HepG2 (cell line): ENCODE data around the gene SLC17A9. TPM values are rescaled to one million over a fixed set of nuclear protein-coding genes. Genes with fewer than 3 reads are reported as not detected.

ENCODE experiments used
- ATAC-seq: fragments of 200-7000 bp; cut with Tn5 transposase; 3 replicates; pipeline ENCODE4 v1.9.1; 2020; ENCODE audit warnings: mild to moderate bottlenecking, moderate library complexity
- BruUV-seq: library from RNA; stranded (reverse); fragments of 400-500 nt; replicated peaks from 2 replicates; lab custom pipeline; 2021; lab: Mats Ljungman, UMichigan
- CTCF ChIA-PET: fragments of 300-600 bp; formaldehyde crosslinking; extraction: SDS; loops from one replicate; lab custom pipeline; 2021; ENCODE audit warnings: low total read pairs, inconsistent platforms, low intra/inter-chr PET ratio; lab: Yijun Ruan, JAX
- POLR2A ChIA-PET: fragments of 350-600 bp; sonication (Branson Sonifier 250); formaldehyde crosslinking; loops from one replicate; lab custom pipeline; 2020; ENCODE audit warnings: antibody characterized with exemption, inconsistent platforms; lab: Yijun Ruan, JAX
- DNase-seq: peaks from one replicate; pipeline ENCODE4 v3.0.0-alpha.2; 2015; ENCODE audit warnings: low spot score
- FAIRE-seq: peaks from 3 replicates; lab custom pipeline; 2011; peaks lifted over from hg19 to GRCh38; lab: Jason Lieb, UNC
- H2AFZ ChIP-seq: one replicate; pipeline ENCODE4 v1.6.1; 2011; ENCODE audit warnings: low read length, inconsistent platforms
- H3K27ac ChIP-seq: fragments of 300-600 bp; 3 replicates; pipeline ENCODE4 v1.8.0; 2011; ENCODE audit warnings: mixed run types, mild to moderate bottlenecking, mixed read lengths, low read length, inconsistent platforms; ENCODE audit not compliant: insufficient read depth; ENCODE audit errors: extremely low read length
- H3K27me3 ChIP-seq, 2 experiments: fragments of 200-600 bp in 1 of 2; 2 replicates in 1 of 2; 3 replicates in 1 of 2; pipeline versions ENCODE4 v1.6.0 to v1.8.0; 2011; ENCODE audit warnings: low read length in 2 of 2, mild to moderate bottlenecking in 2 of 2, moderate library complexity in 2 of 2, inconsistent platforms in 1 of 2; ENCODE audit not compliant: insufficient read depth in 2 of 2, control insufficient read depth in 1 of 2
- H3K36me3 ChIP-seq, 2 experiments: fragments of 200-600 bp in 1 of 2; replicated peaks in 1 of 2; 2 replicates in 1 of 2; 3 replicates in 1 of 2; pipeline versions ENCODE4 v1.5.1 to v1.8.0; 2011; ENCODE audit warnings: low read length in 2 of 2, inconsistent platforms in 1 of 2; ENCODE audit not compliant: insufficient read depth in 2 of 2, control insufficient read depth in 1 of 2
- H3K4me1 ChIP-seq: 2 replicates; pipeline ENCODE4 v1.5.1; 2012; ENCODE audit warnings: low read length, inconsistent platforms; ENCODE audit not compliant: insufficient read depth
- H3K4me2 ChIP-seq: 2 replicates; pipeline ENCODE4 v1.6.0; 2011; ENCODE audit warnings: low read depth, low read length, inconsistent platforms
- H3K4me3 ChIP-seq, 3 experiments: fragments of 200-600 bp in 1 of 3; sonication (generic), shearing (Covaris generic) in 1 of 3; replicated peaks in 1 of 3; 2 replicates each; pipeline ENCODE4 v1.5.1; 2011 to 2016; ENCODE audit warnings: low read length in 3 of 3, inconsistent platforms in 2 of 3, low read depth in 2 of 3, mild to moderate bottlenecking in 2 of 3, control low read depth in 1 of 3, mixed read lengths in 1 of 3; ENCODE audit not compliant: insufficient read depth in 1 of 3
- H3K79me2 ChIP-seq: one replicate; pipeline ENCODE4 v1.6.1; 2011; ENCODE audit warnings: low read length, inconsistent platforms; ENCODE audit not compliant: insufficient read depth
- H3K9ac ChIP-seq: 2 replicates; pipeline ENCODE4 v1.6.0; 2011; ENCODE audit warnings: mild to moderate bottlenecking, low read depth, low read length, inconsistent platforms; ENCODE audit not compliant: insufficient read depth
- H3K9me3 ChIP-seq: 2 replicates; pipeline ENCODE4 v1.5.1; 2012; ENCODE audit warnings: mild to moderate bottlenecking, low read length
- H4K20me1 ChIP-seq: 2 replicates; pipeline ENCODE4 v1.6.0; 2011; ENCODE audit warnings: inconsistent platforms, mild to moderate bottlenecking, low read length, moderate library complexity; ENCODE audit not compliant: insufficient read depth
- ARNTL ChIP-seq: sonication (generic); formaldehyde crosslinking; IDR thresholded peaks from 2 replicates; pipeline ENCODE4 v1.4.0; 2020; ENCODE audit warnings: mild to moderate bottlenecking, missing genetic modification reagents
- CENPBD1 ChIP-seq: sonication (generic); formaldehyde crosslinking; IDR thresholded peaks from 2 replicates; pipeline ENCODE4 v1.8.0; 2022; ENCODE audit warnings: missing genetic modification reagents, low read depth, mild to moderate bottlenecking, borderline replicate concordance
- KLF11 ChIP-seq: IDR thresholded peaks from 2 replicates; pipeline ENCODE4 v1.6.1; 2016; ENCODE audit warnings: missing compliant biosample characterization
- RBM22 ChIP-seq: fragments of 200-400 bp; formaldehyde crosslinking; optimal IDR thresholded peaks from 2 replicates; pipeline ENCODE3; 2017; ENCODE audit warnings: mild to moderate bottlenecking, low read length, moderate library complexity
- REST ChIP-seq, 2 experiments: IDR thresholded peaks; 2 replicates each; pipeline ENCODE4 v1.6.1; 2011 to 2012; ENCODE audit warnings: low read length in 2 of 2, borderline replicate concordance in 1 of 2, low read depth in 1 of 2, mild to moderate bottlenecking in 1 of 2, moderate library complexity in 1 of 2
- SRSF4 ChIP-seq: fragments of 200-400 bp; formaldehyde crosslinking; IDR thresholded peaks from one replicate; pipeline ENCODE4 v1.6.1; 2018; ENCODE audit warnings: mild to moderate bottlenecking, low read depth, low read length, moderate library complexity; ENCODE audit not compliant: poor library complexity, severe bottlenecking
- THAP7 ChIP-seq: sonication (generic); formaldehyde crosslinking; IDR thresholded peaks from 2 replicates; pipeline ENCODE4 v1.8.1; 2023; ENCODE audit warnings: mild to moderate bottlenecking, missing genetic modification reagents
- YEATS4 ChIP-seq: sonication (generic); formaldehyde crosslinking; IDR thresholded peaks from 2 replicates; pipeline ENCODE4 v1.4.0; 2020; ENCODE audit warnings: missing genetic modification reagents, borderline replicate concordance
- ZC3H4 ChIP-seq: sonication (generic); formaldehyde crosslinking; IDR thresholded peaks from 2 replicates; pipeline ENCODE4 v1.4.0; 2020; ENCODE audit warnings: missing genetic modification reagents, borderline replicate concordance
- ZEB1 ChIP-seq: IDR thresholded peaks from 2 replicates; pipeline ENCODE4 v1.6.1; 2012; ENCODE audit warnings: mild to moderate bottlenecking, low read depth, inconsistent platforms; ENCODE audit not compliant: insufficient replicate concordance
- ZNF136 ChIP-seq: sonication (generic); formaldehyde crosslinking; IDR thresholded peaks from 2 replicates; pipeline ENCODE4 v1.8.1; 2022; ENCODE audit warnings: low read depth, mild to moderate bottlenecking, moderate library complexity, missing genetic modification reagents
- ZNF646 ChIP-seq: sonication (generic); formaldehyde crosslinking; IDR thresholded peaks from 2 replicates; pipeline ENCODE4 v1.9.0; 2021; ENCODE audit warnings: mild to moderate bottlenecking, missing genetic modification reagents
- WGBS: methylation state at CpG from one replicate; pipeline ENCODE4 v1.1.6; 2017; ENCODE audit warnings: low lambda C conversion rate; 5-methylcytosine and 5-hydroxymethylcytosine counted together
- in situ Hi-C: cut with HindIII; loops from 2 replicates; pipeline ENCODE4 v1.10.0; 2017; ENCODE audit warnings: low pct_unique_long_range_greater_than_20kb; ENCODE audit not compliant: extremely low pct_ligation_motif_present
- intact Hi-C: fragments of 100-400 bp; cut with micrococcal nuclease; formaldehyde crosslinking; loops from one replicate; pipeline ENCODE4 v1.10.0; 2022; ENCODE audit not compliant: unreplicated experiment
- polyA plus RNA-seq, 8 experiments: library from polyadenylated mRNA; depleted of rRNA in 3 of 8; stranded (reverse) in 7 of 8; unstranded in 1 of 8; fragments of >200 nt; fragmentation: Illumina TruSeq in 4 of 8; extraction: Trizol in 4 of 8; gene quantifications; 2 replicates each; pipeline versions ENCODE4 v1.2.1 to v1.2.3, GENCODE V29; 2011 to 2016; ENCODE audit warnings: low read depth in 4 of 8, missing spikeins in 1 of 8, mixed read lengths in 1 of 8; ENCODE audit not compliant: insufficient read depth in 1 of 8
- total RNA-seq, 5 experiments: library from RNA; depleted of rRNA; stranded (reverse); fragments of >200 nt; fragmentation: Illumina TruSeq; extraction: Trizol; gene quantifications; 2 replicates each; pipeline ENCODE4 v1.2.3, GENCODE V29; 2016; ENCODE audit warnings: low read depth in 1 of 5

Gene SLC17A9
- total and polyA plus RNA-seq, 2 of the 13 experiments (the other 11 are each of a cell fraction or from before 2014, with no cell fraction given): 110 to 191 TPM

- Histone ChIP-seq H3K4me1 (no peaks in the 10 kb centered on the region), H3K27ac (no peak overlapping the region), H3K4me2 (no peak overlapping the region), H3K9ac (no peak overlapping the region), H3K36me3 (no peaks in the 10 kb centered on the region), H3K79me2 (no peaks in the 10 kb centered on the region), H2AFZ (no peak overlapping the region), H3K9me3 (no peaks in the 10 kb centered on the region), H3K4me3 (no peak overlapping the region), H3K27me3 (peaks cover 58 to 90% of the 10 kb centered on the region in 2 experiments), H4K20me1 (peaks cover 3% of the 10 kb centered on the region; the same call in 1 of the 2 replicates)
- FAIRE-seq: no peak
- in situ Hi-C loops: no loop called here
- ChIA-PET POLR2A (no interaction called here), CTCF (no interaction called here)
- intact Hi-C loops: no loop called here
- no peak for DNase-seq
- no peak for ATAC-seq
- no TSS peak for BruUV-seq
- WGBS: 31% methylated on average over 21 of the region's 23 CpGs
- no peak for TF ChIP-seq KLF11 (CRISPR knock-in tag)
- TF ChIP-seq ZNF646 (CRISPR knock-in tag): no peak
- no peak for TF ChIP-seq ZEB1
- no peak for TF ChIP-seq SRSF4
- no peak for TF ChIP-seq YEATS4 (CRISPR knock-in tag)
- TF ChIP-seq ARNTL (CRISPR knock-in tag): no peak
- TF ChIP-seq ZC3H4 (CRISPR knock-in tag): no peak
- TF ChIP-seq ZNF136 (CRISPR knock-in tag): no peak
- no peak for TF ChIP-seq REST (IDR thresholded peaks at IDR 0.05; ENCODE audit: borderline replicate concordance in 1 of 2, low read depth in 1 of 2, low read length in 2 of 2)
- TF ChIP-seq THAP7: no peak
- TF ChIP-seq CENPBD1: no peak
- no peak for TF ChIP-seq RBM22
Observed at GRCh38 chr20:62993856-62994494, 41.5 kb downstream of the SLC17A9 start.
